SK-N-SH treated with all-trans-retinoic acid at 6 μM for 48 hours (cell line): ENCODE data around the gene DNAJB2.

Experiments
- ATAC-seq: fragments of 200-7000 bp; cut with Tn5 transposase; 3 replicates; pipeline ENCODE4 v1.9.1; 2020; ENCODE audit warnings: mild to moderate bottlenecking, moderate library complexity
- ARNTL ChIP-seq: fragments of 450-650 bp; formaldehyde crosslinking; IDR thresholded peaks from 2 replicates; pipeline ENCODE4 v1.5.0; 2020; ENCODE audit warnings: low read depth, mild to moderate bottlenecking, moderate library complexity, borderline replicate concordance
- BACH2 ChIP-seq: fragments of 250-450 bp; sonication (Bioruptor Pico); IDR thresholded peaks from 2 replicates; pipeline ENCODE4 v1.9.0; 2021; ENCODE audit warnings: mild to moderate bottlenecking, borderline replicate concordance
- CSRNP3 ChIP-seq: fragments of 250-450 bp; sonication (Bioruptor Pico); IDR thresholded peaks from 2 replicates; pipeline ENCODE4 v1.5.1; 2021; ENCODE audit warnings: mild to moderate bottlenecking, moderate library complexity
- ESRRG ChIP-seq: fragments of 250-450 bp; sonication (Bioruptor Pico); IDR thresholded peaks from 2 replicates; pipeline ENCODE4 v1.6.1; 2021; ENCODE audit warnings: mild to moderate bottlenecking
- GLIS3 ChIP-seq: fragments of 250-450 bp; sonication (Bioruptor Pico); IDR thresholded peaks from 2 replicates; pipeline ENCODE4 v1.5.0; 2020; ENCODE audit warnings: mild to moderate bottlenecking, moderate library complexity
- OSR1 ChIP-seq: fragments of 250-450 bp; sonication (Bioruptor Pico); IDR thresholded peaks from 2 replicates; pipeline ENCODE4 v1.8.0; 2022; ENCODE audit warnings: moderate library complexity, mild to moderate bottlenecking, inconsistent platforms
- PATZ1 ChIP-seq: fragments of 250-450 bp; sonication (Bioruptor Pico); IDR thresholded peaks from 2 replicates; pipeline ENCODE4 v1.8.0; 2020; ENCODE audit warnings: mild to moderate bottlenecking, moderate library complexity, borderline replicate concordance
- PPARA ChIP-seq: fragments of 250-450 bp; sonication (Bioruptor Pico); IDR thresholded peaks from 2 replicates; pipeline ENCODE4 v1.5.0; 2020; ENCODE audit warnings: mild to moderate bottlenecking, borderline replicate concordance
- RARB ChIP-seq: fragments of 250-450 bp; sonication (Bioruptor Pico); IDR thresholded peaks from 2 replicates; pipeline ENCODE4 v1.8.0; 2021; ENCODE audit warnings: mild to moderate bottlenecking, moderate library complexity
- SNAI2 ChIP-seq: fragments of 250-450 bp; sonication (Bioruptor Pico); IDR thresholded peaks from 2 replicates; pipeline ENCODE4 v1.5.0; 2020; ENCODE audit warnings: mild to moderate bottlenecking, moderate library complexity
- TCF4 ChIP-seq: fragments of 250-450 bp; sonication (Bioruptor Pico); IDR thresholded peaks from 2 replicates; pipeline ENCODE4 v1.8.0; 2021; ENCODE audit warnings: mild to moderate bottlenecking, moderate library complexity, borderline replicate concordance
- TOX ChIP-seq: fragments of 250-450 bp; sonication (Bioruptor Pico); IDR thresholded peaks from 2 replicates; pipeline ENCODE4 v1.8.0; 2021; ENCODE audit warnings: mild to moderate bottlenecking, moderate library complexity, borderline replicate concordance
- ZC3H10 ChIP-seq: fragments of 250-450 bp; sonication (Bioruptor Pico); IDR thresholded peaks from 2 replicates; pipeline ENCODE4 v1.5.1; 2021; ENCODE audit warnings: mild to moderate bottlenecking, moderate library complexity
- ZFP3 ChIP-seq: fragments of 250-450 bp; sonication (Bioruptor Pico); IDR thresholded peaks from 2 replicates; pipeline ENCODE4 v1.5.0; 2020; ENCODE audit warnings: mild to moderate bottlenecking, moderate library complexity
- ZFP30 ChIP-seq: fragments of 450-650 bp; formaldehyde crosslinking; IDR thresholded peaks from 2 replicates; pipeline ENCODE4 v1.5.0; 2022; ENCODE audit warnings: mild to moderate bottlenecking, moderate library complexity
- ZNF565 ChIP-seq: fragments of 450-650 bp; formaldehyde crosslinking; conservative IDR thresholded peaks from 2 replicates; pipeline ENCODE4 v1.5.0; 2020; ENCODE audit warnings: low read depth, mild to moderate bottlenecking, moderate library complexity
- ZNF70 ChIP-seq: fragments of 450-650 bp; formaldehyde crosslinking; IDR thresholded peaks from 2 replicates; pipeline ENCODE4 v1.5.0; 2020; ENCODE audit warnings: mild to moderate bottlenecking, moderate library complexity
- TF ChIP-seq, protein P1 (sequence below): fragments of 250-450 bp; sonication (Bioruptor Pico); IDR thresholded peaks from 2 replicates; pipeline ENCODE4 v1.8.0; 2021; ENCODE audit warnings: low read depth, mild to moderate bottlenecking, moderate library complexity, borderline replicate concordance
- TF ChIP-seq, protein P2 (sequence below): fragments of 250-450 bp; sonication (Bioruptor Pico); IDR thresholded peaks from 2 replicates; pipeline ENCODE4 v1.5.1; 2020; ENCODE audit warnings: low read depth, mild to moderate bottlenecking, moderate library complexity
- TF ChIP-seq, protein P3 (sequence below): fragments of 250-450 bp; sonication (Bioruptor Pico); IDR thresholded peaks from 2 replicates; pipeline ENCODE4 v1.5.0; 2020; ENCODE audit warnings: mild to moderate bottlenecking, moderate library complexity

Gene DNAJB2

DNA sequence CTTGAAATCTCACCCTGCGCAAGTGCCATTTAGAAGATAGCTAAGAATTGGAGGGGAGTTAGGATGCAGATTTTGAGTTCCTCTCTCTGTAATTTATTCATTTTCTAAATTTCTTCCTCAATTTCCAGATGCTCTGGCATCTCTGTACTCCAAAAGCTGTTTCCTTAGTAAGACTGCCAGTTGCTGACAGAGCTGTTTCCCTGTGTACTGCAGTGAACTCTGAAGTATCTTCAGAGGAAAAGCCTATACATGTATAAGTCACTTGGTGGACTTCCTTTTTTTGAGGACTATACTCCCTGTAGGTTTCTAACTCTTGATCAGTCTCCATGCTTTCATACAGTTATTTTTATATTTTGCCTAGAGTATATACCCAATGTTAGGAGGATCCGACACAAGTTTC lies 54.9 kb downstream of the DNAJB2 start:
- no peak for ATAC-seq

DNA sequence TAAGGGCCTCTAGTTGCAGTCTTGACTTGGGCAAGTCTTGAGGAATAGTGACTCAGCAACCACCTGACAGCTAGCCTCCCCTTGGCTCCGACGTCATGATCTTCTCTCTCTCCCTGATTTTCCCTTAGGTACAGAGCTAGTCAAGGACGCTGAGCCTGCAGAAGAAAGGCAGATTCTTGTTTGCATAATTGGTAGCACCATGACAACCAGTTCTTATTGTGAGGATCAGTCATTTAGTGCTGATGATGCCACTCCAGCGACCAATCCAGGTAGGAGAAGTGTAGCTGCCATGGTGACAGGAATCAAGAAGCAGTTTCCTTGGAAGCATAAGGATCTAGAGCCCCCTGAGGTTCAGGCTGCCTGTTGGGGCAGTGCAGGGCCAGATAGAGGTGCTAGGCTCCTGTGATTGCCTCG lies 56.2 kb downstream of the DNAJB2 start:
- ATAC-seq, result no peak
- TF ChIP-seq PPARA (CRISPR knock-in tag) (no peak), GLIS3 (no peak), SNAI2 (CRISPR knock-in tag) (no peak), TCF4 (no peak)

More for the DNA sequence above, 54.9 kb downstream of the DNAJB2 start:
- TF ChIP-seq RARB, result no peak
- no peak for TF ChIP-seq BACH2 (CRISPR knock-in tag)
- TF ChIP-seq ESRRG (CRISPR knock-in tag), result no peak
- no peak for TF ChIP-seq PPARA (CRISPR knock-in tag)
- TF ChIP-seq ZFP3 (CRISPR knock-in tag), result no peak
- TF ChIP-seq, protein P1, sequence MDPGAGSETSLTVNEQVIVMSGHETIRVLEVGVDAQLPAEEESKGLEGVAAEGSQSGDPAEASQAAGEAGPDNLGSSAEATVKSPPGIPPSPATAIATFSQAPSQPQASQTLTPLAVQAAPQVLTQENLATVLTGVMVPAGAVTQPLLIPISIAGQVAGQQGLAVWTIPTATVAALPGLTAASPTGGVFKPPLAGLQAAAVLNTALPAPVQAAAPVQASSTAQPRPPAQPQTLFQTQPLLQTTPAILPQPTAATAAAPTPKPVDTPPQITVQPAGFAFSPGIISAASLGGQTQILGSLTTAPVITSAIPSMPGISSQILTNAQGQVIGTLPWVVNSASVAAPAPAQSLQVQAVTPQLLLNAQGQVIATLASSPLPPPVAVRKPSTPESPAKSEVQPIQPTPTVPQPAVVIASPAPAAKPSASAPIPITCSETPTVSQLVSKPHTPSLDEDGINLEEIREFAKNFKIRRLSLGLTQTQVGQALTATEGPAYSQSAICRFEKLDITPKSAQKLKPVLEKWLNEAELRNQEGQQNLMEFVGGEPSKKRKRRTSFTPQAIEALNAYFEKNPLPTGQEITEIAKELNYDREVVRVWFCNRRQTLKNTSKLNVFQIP (CRISPR knock-in tag), result no peak
- TF ChIP-seq, protein P2, sequence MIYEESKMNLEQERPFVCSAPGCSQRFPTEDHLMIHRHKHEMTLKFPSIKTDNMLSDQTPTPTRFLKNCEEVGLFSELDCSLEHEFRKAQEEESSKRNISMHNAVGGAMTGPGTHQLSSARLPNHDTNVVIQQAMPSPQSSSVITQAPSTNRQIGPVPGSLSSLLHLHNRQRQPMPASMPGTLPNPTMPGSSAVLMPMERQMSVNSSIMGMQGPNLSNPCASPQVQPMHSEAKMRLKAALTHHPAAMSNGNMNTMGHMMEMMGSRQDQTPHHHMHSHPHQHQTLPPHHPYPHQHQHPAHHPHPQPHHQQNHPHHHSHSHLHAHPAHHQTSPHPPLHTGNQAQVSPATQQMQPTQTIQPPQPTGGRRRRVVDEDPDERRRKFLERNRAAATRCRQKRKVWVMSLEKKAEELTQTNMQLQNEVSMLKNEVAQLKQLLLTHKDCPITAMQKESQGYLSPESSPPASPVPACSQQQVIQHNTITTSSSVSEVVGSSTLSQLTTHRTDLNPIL (CRISPR knock-in tag), result no peak
- no peak for TF ChIP-seq OSR1 (CRISPR knock-in tag)
- no peak for TF ChIP-seq CSRNP3
- no peak for TF ChIP-seq GLIS3
- TF ChIP-seq TOX, result no peak
- TF ChIP-seq ZC3H10, result no peak
- TF ChIP-seq SNAI2 (CRISPR knock-in tag), result no peak
- no peak for TF ChIP-seq ARNTL (CRISPR knock-in tag)
- TF ChIP-seq, protein P3, sequence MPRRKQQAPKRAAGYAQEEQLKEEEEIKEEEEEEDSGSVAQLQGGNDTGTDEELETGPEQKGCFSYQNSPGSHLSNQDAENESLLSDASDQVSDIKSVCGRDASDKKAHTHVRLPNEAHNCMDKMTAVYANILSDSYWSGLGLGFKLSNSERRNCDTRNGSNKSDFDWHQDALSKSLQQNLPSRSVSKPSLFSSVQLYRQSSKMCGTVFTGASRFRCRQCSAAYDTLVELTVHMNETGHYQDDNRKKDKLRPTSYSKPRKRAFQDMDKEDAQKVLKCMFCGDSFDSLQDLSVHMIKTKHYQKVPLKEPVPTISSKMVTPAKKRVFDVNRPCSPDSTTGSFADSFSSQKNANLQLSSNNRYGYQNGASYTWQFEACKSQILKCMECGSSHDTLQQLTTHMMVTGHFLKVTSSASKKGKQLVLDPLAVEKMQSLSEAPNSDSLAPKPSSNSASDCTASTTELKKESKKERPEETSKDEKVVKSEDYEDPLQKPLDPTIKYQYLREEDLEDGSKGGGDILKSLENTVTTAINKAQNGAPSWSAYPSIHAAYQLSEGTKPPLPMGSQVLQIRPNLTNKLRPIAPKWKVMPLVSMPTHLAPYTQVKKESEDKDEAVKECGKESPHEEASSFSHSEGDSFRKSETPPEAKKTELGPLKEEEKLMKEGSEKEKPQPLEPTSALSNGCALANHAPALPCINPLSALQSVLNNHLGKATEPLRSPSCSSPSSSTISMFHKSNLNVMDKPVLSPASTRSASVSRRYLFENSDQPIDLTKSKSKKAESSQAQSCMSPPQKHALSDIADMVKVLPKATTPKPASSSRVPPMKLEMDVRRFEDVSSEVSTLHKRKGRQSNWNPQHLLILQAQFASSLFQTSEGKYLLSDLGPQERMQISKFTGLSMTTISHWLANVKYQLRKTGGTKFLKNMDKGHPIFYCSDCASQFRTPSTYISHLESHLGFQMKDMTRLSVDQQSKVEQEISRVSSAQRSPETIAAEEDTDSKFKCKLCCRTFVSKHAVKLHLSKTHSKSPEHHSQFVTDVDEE (CRISPR knock-in tag), result no peak
- no peak for TF ChIP-seq ZNF70 (CRISPR knock-in tag)
- no peak for TF ChIP-seq ZFP30 (CRISPR knock-in tag)
- TF ChIP-seq PATZ1, result no peak
- no peak for TF ChIP-seq ZNF565 (CRISPR knock-in tag)
